GM13977 (cell line): ENCODE data around the gene ADGRA1.

Experiments
- DNase-seq: peaks from one replicate; pipeline ENCODE4 v3.0.0; 2012; ENCODE audit warnings: low spot score
- CTCF ChIP-seq: IDR thresholded peaks from 2 replicates; pipeline ENCODE4 v1.5.1; 2012; ENCODE audit warnings: mild to moderate bottlenecking, control low read depth; ENCODE audit not compliant: insufficient read depth; ENCODE audit errors: extremely low read depth, missing control alignments
- in situ Hi-C: fragments of 300-500 bp; cut with MboI; formaldehyde crosslinking; loops from one replicate; pipeline ENCODE4 v1.12.0; 2022; ENCODE audit warnings: low sequenced_read_pairs, low pct_unique_long_range_greater_than_20kb, mixed read lengths, inconsistent platforms; ENCODE audit not compliant: unreplicated experiment

The ADGRA1 gene

GRCh38 chr10:133072720-133073390 lies 14.9 kb upstream of the ADGRA1 start:
- in situ Hi-C loops: no loop called here
- no peak for TF ChIP-seq CTCF

GRCh38 chr10:133075346-133076137 lies 12.2 kb upstream of the ADGRA1 start:
- in situ Hi-C loops: no loop called here

More at GRCh38 chr10:133072720-133073390, 14.9 kb upstream of the ADGRA1 start:
- DNase-seq: no peak

GRCh38 chr10:133076274-133077038 lies 11.3 kb upstream of the ADGRA1 start:
- in situ Hi-C loops: no loop called here
- DNase-seq: no peak
- TF ChIP-seq CTCF: no peak

More at GRCh38 chr10:133075346-133076137, 12.2 kb upstream of the ADGRA1 start:
- TF ChIP-seq CTCF: no peak
- DNase-seq: no peak

GRCh38 chr10:133079836-133080682 lies 7.7 kb upstream of the ADGRA1 start:
- no peak for TF ChIP-seq CTCF
- in situ Hi-C loops: no loop called here
- DNase-seq: no peak

GRCh38 chr10:133080683-133081040 lies 7.1 kb upstream of the ADGRA1 start:
- in situ Hi-C loops: no loop called here
- no peak for DNase-seq
- no peak for TF ChIP-seq CTCF

GRCh38 chr10:133081636-133082035 lies 6.1 kb upstream of the ADGRA1 start:
- in situ Hi-C loops: no loop called here
- no peak for TF ChIP-seq CTCF
- DNase-seq: no peak
